ENCODE data around the gene UCHL5.

- TF ChIP-seq CTCF (tag by site-specific recombination; IDR thresholded peaks at IDR 0.05) (no peak), ZNF629 (tag by site-specific recombination; IDR thresholded peaks at IDR 0.05) (no peak)
These were observed 39.6 kb downstream of the UCHL5 start for GRCh38 chr1:193019442-193020026.
